ENCODE data around the gene YY1. TPM values are rescaled to one million over a fixed set of nuclear protein-coding genes. Genes with fewer than 3 reads are reported as not detected.
A peak's percentile ranks its signal among the peaks of the same experiment; 100 is the strongest.

The YY1 gene
- polyA plus RNA-seq, result 10 to 100 TPM; 12.9 to 23.6 (median 15.9) TPM

GRCh38 chr14:100238419-100239210 is at the start of gene YY1:
Gene YY1 (plus strand): TSS chr14:100239144. CDS start chr14:100239245, 101 bp downstream.
- H3K4me1 Mint-ChIP-seq, result peaks cover 54 to 66% of the 10 kb centered on the region in 2 donors
- H3K27me3 Mint-ChIP-seq (ENCODE audit: low read depth in 3 of 3), result peaks cover 6 to 26% (median 10%) of the 10 kb centered on the region in 3 donors
- peak; percentile 99 to 100 (median 100) for DNase-seq
- peak within 1 kb of the TSS; percentile 90 to 100 (median 97) for H3K27ac Mint-ChIP-seq
- no peaks in the 10 kb centered on the region for H3K9me3 Mint-ChIP-seq
- H3K4me3 Mint-ChIP-seq, result peak within 1 kb of the TSS; percentile 96 to 99 (median 97)
- peaks cover 0 to 3% (median 0%) of the 10 kb centered on the region in 3 donors for H3K36me3 Mint-ChIP-seq

DNA sequence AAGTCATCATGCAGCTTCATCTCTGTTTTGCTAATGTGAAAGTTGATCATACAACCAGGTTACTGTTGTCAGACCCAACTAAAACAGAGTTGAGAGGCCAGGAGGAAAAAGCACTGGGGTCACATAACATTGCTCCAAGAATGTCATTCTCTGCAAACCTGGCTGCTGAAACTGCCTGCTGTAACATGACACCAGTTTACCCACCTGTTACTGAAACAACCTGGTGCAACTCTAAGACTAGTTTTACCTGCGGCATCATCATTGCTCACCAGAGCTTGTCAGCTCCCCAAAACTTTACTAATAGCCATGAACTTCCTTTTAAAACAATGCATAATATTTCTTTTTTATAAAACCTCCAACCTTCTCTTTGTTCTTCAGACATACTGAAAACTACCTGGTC is 48.8 kb upstream of the YY1 start:
- peaks cover 0 to 5% (median 0%) of the 10 kb centered on the region in 3 donors for H3K27me3 Mint-ChIP-seq (ENCODE audit: low read depth in 3 of 3)
- DNase-seq, result no peak
- no peak overlapping the region for H3K4me3 Mint-ChIP-seq
- H3K27ac Mint-ChIP-seq, result peak overlapping the region in 1 of 6 donors; percentile 45
- peaks cover 7 to 15% of the 10 kb centered on the region in 2 donors for H3K4me1 Mint-ChIP-seq
- H3K9me3 Mint-ChIP-seq, result no peaks in the 10 kb centered on the region
- peaks cover 0 to 4% (median 0%) of the 10 kb centered on the region in 3 donors for H3K36me3 Mint-ChIP-seq

GRCh38 chr14:100191584-100192249 is 47.2 kb upstream of the YY1 start:
- peak overlapping the region in 2 of 5 donors; percentile 8 to 79 for H3K4me3 Mint-ChIP-seq
- H3K27ac Mint-ChIP-seq, result peak overlapping the region in 2 of 6 donors; percentile 64 to 72
- no peak for DNase-seq
- H3K36me3 Mint-ChIP-seq, result peaks cover 0 to 4% (median 0%) of the 10 kb centered on the region in 3 donors
- peaks cover 0 to 5% (median 0%) of the 10 kb centered on the region in 3 donors for H3K27me3 Mint-ChIP-seq (ENCODE audit: low read depth in 3 of 3)
- H3K9me3 Mint-ChIP-seq, result no peaks in the 10 kb centered on the region
- H3K4me1 Mint-ChIP-seq, result peaks cover 7 to 15% of the 10 kb centered on the region in 2 donors

DNA sequence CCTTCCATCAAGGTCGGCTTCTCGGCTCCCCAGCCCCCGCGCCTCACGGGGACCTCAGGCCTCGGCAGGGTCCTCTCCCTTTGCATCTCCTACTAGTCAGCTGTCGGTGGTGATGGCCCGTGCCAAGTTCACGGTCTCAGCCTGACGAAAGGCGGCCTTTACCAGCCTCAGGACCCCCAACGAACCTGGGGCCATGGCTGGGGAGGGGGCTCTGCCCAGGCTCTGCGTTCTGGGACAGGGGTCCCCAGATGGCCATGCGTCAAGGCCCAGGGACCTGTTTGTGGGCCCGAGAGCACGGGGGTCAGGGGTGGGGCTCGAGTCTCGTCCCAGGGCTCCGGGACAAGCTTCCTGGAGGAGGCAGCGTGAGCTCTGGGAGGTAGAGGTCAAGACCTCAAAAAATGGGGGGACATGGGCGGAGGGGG is 46.7 kb upstream of the YY1 start:
- Mint-ChIP-seq H3K27me3 (ENCODE audit: low read depth in 3 of 3) (peaks cover 0 to 5% (median 0%) of the 10 kb centered on the region in 3 donors), H3K4me3 (peak overlapping the region; percentile 59 to 82 (median 79)), H3K9me3 (no peaks in the 10 kb centered on the region), H3K27ac (peak overlapping the region; percentile 71 to 91 (median 80)), H3K36me3 (peaks cover 0 to 4% (median 0%) of the 10 kb centered on the region in 3 donors), H3K4me1 (peaks cover 7 to 15% of the 10 kb centered on the region in 2 donors)
- peak in 1 of 3 donors; percentile 6 for DNase-seq

DNA sequence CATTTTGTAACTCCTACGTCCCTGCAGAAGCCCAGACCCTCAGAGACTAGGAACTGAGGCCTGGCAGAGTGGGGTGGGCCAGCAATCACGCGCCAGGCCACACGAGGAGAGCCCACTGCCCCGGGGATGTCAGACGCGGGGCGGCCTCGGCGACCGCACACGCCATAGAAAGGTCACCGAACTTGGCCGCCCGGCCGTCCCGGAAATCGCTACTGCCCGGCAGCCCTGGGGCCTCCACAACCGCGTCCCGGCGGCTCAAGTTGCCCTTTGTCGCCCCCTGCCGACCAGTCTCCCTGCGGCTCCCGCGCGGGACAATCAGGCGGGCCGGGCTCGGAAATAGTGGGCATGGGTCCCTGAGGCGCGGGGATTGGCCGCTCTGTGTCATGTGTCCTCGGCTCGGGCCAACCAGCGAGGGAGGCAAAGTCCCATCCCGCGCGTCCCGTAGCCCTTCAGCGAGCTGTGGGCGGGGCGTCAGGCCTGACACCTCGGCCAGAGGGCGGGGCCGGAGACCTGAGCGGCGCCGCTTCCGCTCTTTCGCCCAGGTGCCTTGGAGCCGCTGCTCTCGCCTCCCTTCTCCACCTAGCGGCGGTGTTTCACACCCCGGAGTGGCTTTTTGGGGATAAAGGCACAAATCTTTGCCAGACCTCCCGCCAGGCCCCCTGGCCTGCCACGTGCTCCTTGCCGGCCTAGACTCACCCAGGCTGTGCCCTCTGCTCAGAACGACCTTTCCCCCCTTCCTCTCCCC is 46.1 kb upstream of the YY1 start:
- Mint-ChIP-seq H3K27ac (peak overlapping the region; percentile 71 to 95 (median 90)), H3K4me1 (peaks cover 7 to 15% of the 10 kb centered on the region in 2 donors), H3K9me3 (no peaks in the 10 kb centered on the region), H3K27me3 (ENCODE audit: low read depth in 3 of 3) (peaks cover 0 to 5% (median 0%) of the 10 kb centered on the region in 3 donors), H3K4me3 (peak overlapping the region; percentile 70 to 82 (median 80)), H3K36me3 (peaks cover 0 to 4% (median 0%) of the 10 kb centered on the region in 3 donors)
- peak; percentile 100 for DNase-seq

- Mint-ChIP-seq H3K4me1 (peaks cover 7 to 15% of the 10 kb centered on the region in 2 donors), H3K27me3 (ENCODE audit: low read depth in 3 of 3) (peaks cover 0 to 5% (median 0%) of the 10 kb centered on the region in 3 donors), H3K9me3 (no peaks in the 10 kb centered on the region), H3K36me3 (peaks cover 0 to 2% (median 0%) of the 10 kb centered on the region in 3 donors), H3K4me3 (peak overlapping the region; percentile 70 to 82 (median 80)), H3K27ac (peak overlapping the region; percentile 71 to 95 (median 90))
- DNase-seq, result peak in 1 of 3 donors; percentile 9
These were observed 45.3 kb upstream of the YY1 start for GRCh38 chr14:100193417-100194357.

DNA sequence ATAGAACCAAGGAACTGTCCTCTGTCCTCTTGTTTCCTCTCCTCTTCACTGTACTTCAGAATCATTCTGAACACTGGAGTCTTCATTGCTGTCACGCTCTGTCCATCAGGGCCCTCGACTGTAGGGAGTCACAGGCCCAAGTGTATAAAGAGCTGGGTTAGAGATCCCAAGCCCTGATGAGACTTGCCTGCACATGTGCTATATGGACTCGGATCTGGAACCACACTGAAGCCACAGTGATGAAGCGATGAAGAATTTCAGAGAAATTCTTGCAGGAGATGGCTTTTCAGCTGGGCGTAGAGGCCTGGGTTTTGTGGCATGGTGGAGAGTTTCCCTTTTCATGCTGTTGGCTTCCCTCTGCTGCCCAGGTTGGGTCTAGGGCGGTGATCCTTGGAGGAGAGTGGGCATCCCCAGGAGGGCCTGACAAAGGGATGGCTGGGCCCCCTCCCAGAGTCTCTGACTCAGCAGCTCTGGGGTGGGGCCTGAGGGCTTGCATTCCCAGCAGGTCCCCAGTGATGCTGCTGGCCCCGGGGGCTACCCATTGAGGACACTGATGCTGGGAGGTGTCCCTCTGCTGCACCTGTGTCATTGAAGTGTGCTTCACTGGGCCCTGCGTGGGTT is 39.6 kb upstream of the YY1 start:
- Mint-ChIP-seq H3K4me3 (no peak overlapping the region), H3K27me3 (ENCODE audit: low read depth in 3 of 3) (no peaks in the 10 kb centered on the region), H3K36me3 (no peaks in the 10 kb centered on the region), H3K27ac (no peak overlapping the region), H3K9me3 (no peaks in the 10 kb centered on the region), H3K4me1 (peaks cover 0 to under 1% of the 10 kb centered on the region in 2 donors)
- no peak for DNase-seq

GRCh38 chr14:100200311-100200710 is 38.6 kb upstream of the YY1 start:
- DNase-seq, result no peak
- Mint-ChIP-seq H3K27ac (no peak overlapping the region), H3K4me1 (no peaks in the 10 kb centered on the region), H3K9me3 (no peaks in the 10 kb centered on the region), H3K36me3 (no peaks in the 10 kb centered on the region), H3K4me3 (no peak overlapping the region), H3K27me3 (ENCODE audit: low read depth in 3 of 3) (peaks cover 0 to 3% (median 0%) of the 10 kb centered on the region in 3 donors)

DNA sequence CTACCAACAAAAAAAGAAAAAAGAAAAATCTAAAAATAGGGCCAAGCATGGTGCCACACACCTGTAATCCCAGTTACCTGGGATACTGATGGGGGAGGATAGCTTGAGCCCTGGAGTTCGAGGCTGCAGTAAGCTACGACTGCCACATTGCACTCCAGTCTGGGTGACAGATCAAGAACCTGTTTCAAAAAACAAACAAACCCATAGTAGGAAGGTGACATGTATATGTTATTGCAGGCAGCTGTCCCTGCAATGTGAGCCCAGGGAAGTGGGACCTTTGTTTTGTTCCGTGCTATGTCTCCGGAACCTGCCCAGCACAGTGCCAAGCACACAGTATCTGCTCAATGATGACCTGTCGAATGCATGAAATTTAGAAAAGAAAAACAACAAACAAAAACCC is 37.2 kb upstream of the YY1 start:
- Mint-ChIP-seq H3K9me3 (no peaks in the 10 kb centered on the region), H3K27ac (no peak overlapping the region), H3K36me3 (no peaks in the 10 kb centered on the region), H3K4me1 (no peaks in the 10 kb centered on the region), H3K27me3 (ENCODE audit: low read depth in 3 of 3) (peaks cover 0 to 4% (median 0%) of the 10 kb centered on the region in 3 donors), H3K4me3 (no peak overlapping the region)
- DNase-seq, result no peak

GRCh38 chr14:100202712-100203111 is 36.2 kb upstream of the YY1 start:
- Mint-ChIP-seq H3K4me1 (no peaks in the 10 kb centered on the region), H3K4me3 (no peak overlapping the region), H3K9me3 (no peaks in the 10 kb centered on the region), H3K27me3 (ENCODE audit: low read depth in 3 of 3) (peaks cover 0 to 11% (median 3%) of the 10 kb centered on the region in 3 donors), H3K27ac (no peak overlapping the region), H3K36me3 (no peaks in the 10 kb centered on the region)
- DNase-seq, result no peak

- no peak for DNase-seq
- Mint-ChIP-seq H3K4me1 (no peaks in the 10 kb centered on the region), H3K36me3 (no peaks in the 10 kb centered on the region), H3K4me3 (no peak overlapping the region), H3K9me3 (no peaks in the 10 kb centered on the region), H3K27me3 (ENCODE audit: low read depth in 3 of 3) (peaks cover 0 to 11% (median 3%) of the 10 kb centered on the region in 3 donors), H3K27ac (no peak overlapping the region)
These were observed 35.8 kb upstream of the YY1 start for GRCh38 chr14:100203146-100203545.

Measured in immature natural killer cell (primary cell).